HCT116 (cell line): ENCODE results near the gene VWA7. TPM values are rescaled to one million over a fixed set of nuclear protein-coding genes. Genes with fewer than 3 reads are reported as not detected.

Source experiments
- ATAC-seq: fragments of 200-7000 bp; cut with Tn5 transposase; 2 replicates; pipeline ENCODE4 v1.9.1; 2020; ENCODE audit warnings: mild to moderate bottlenecking, moderate library complexity
- BruUV-seq: library from RNA; stranded (reverse); fragments of 400-500 nt; replicated peaks from 2 replicates; lab custom pipeline; 2021; lab: Mats Ljungman, UMichigan
- CTCF ChIA-PET: fragments of 300-600 bp; sonication (Branson Sonifier 250); formaldehyde crosslinking; loops from one replicate; lab custom pipeline; 2021; ENCODE audit warnings: antibody characterized with exemption; lab: Charles Lee
- POLR2A ChIA-PET: fragments of 300-600, 350-600 bp; sonication (Branson Sonifier 250); formaldehyde crosslinking; loops from one replicate; lab custom pipeline; 2021; ENCODE audit warnings: antibody characterized with exemption; lab: Charles Lee
- RAD21 ChIA-PET, 2 experiments: fragments of 300-600 bp; sonication (Branson Sonifier 250); formaldehyde crosslinking; loops; one replicate each; lab custom pipeline; 2023; ENCODE audit warnings: low total read pairs in 2 of 2; ENCODE audit not compliant: uncharacterized antibody in 2 of 2, unreplicated experiment in 2 of 2, low non-redundant PET in 1 of 2; lab: Charles Lee
- DNase-seq: peaks from one replicate; pipeline ENCODE4 v3.0.0-alpha.2; 2010; ENCODE audit warnings: low read depth, low spot score
- H2AFZ ChIP-seq: fragments of 200-600 bp; shearing (Covaris generic), sonication (generic); 2 replicates; pipeline ENCODE4 v1.6.1; 2017; ENCODE audit warnings: low read depth, mixed run types, mixed read lengths, antibody characterized with exemption, low read length; ENCODE audit not compliant: poor library complexity, severe bottlenecking
- H3K27ac ChIP-seq: 2 replicates; pipeline ENCODE4 v1.5.1; 2012; ENCODE audit warnings: low read depth, low read length
- H3K27me3 ChIP-seq: fragments of 200-600 bp; sonication (generic); 2 replicates; pipeline ENCODE4 v1.6.1; 2016; ENCODE audit warnings: mixed run types, low read length, mixed read lengths; ENCODE audit not compliant: insufficient read depth
- H3K36me3 ChIP-seq, 2 experiments: fragments of 200-500 bp in 1 of 2; fragments of 200-600 bp in 1 of 2; sonication (Bioruptor generic) in 1 of 2; sonication (generic) in 1 of 2; 2 replicates each; pipeline versions ENCODE4 v1.5.1 to v1.6.1; 2014 to 2016; ENCODE audit warnings: low read length in 2 of 2, inconsistent platforms in 1 of 2, mixed read lengths in 1 of 2, mixed run types in 1 of 2; ENCODE audit not compliant: insufficient read depth in 2 of 2, control insufficient read depth in 1 of 2
- H3K4me1 ChIP-seq, 2 experiments: fragments of 200-600 bp in 1 of 2; sonication (generic) in 1 of 2; 2 replicates each; pipeline versions ENCODE4 v1.5.1 to v1.6.1; 2012 to 2017; ENCODE audit warnings: low read length in 2 of 2, inconsistent platforms in 1 of 2, mild to moderate bottlenecking in 1 of 2, mixed read lengths in 1 of 2, mixed run types in 1 of 2, moderate library complexity in 1 of 2; ENCODE audit not compliant: insufficient read depth in 2 of 2, control insufficient read depth in 1 of 2
- H3K4me2 ChIP-seq: fragments of 200-600 bp; sonication (generic); 2 replicates; pipeline ENCODE4 v1.6.1; 2017; ENCODE audit warnings: mixed run types, low read length, mixed read lengths
- H3K4me3 ChIP-seq, 2 experiments: fragments of 200-600 bp in 1 of 2; sonication (generic) in 1 of 2; replicated peaks in 1 of 2; 2 replicates each; pipeline ENCODE4 v1.5.1; 2011 to 2016; ENCODE audit warnings: low read length in 2 of 2, control low read depth in 1 of 2, low read depth in 1 of 2, mild to moderate bottlenecking in 1 of 2, mixed read lengths in 1 of 2, mixed run types in 1 of 2
- H3K79me2 ChIP-seq: fragments of 200-600 bp; sonication (generic); 2 replicates; pipeline ENCODE4 v1.6.1; 2017; ENCODE audit warnings: mild to moderate bottlenecking, mixed run types, low read length, moderate library complexity, mixed read lengths; ENCODE audit not compliant: insufficient read depth
- H3K9ac ChIP-seq: fragments of 200-600 bp; sonication (generic); 2 replicates; pipeline ENCODE4 v1.6.1; 2016; ENCODE audit warnings: low read length, mixed read lengths
- H3K9me2 ChIP-seq: fragments of 200-600 bp; sonication (generic), shearing (Covaris generic); 2 replicates; pipeline ENCODE4 v1.6.1; 2017; ENCODE audit warnings: mixed run types, mild to moderate bottlenecking, moderate library complexity; ENCODE audit not compliant: insufficient read depth
- H3K9me3 ChIP-seq, 2 experiments: fragments of 200-500 bp in 1 of 2; fragments of 200-600 bp in 1 of 2; sonication (Bioruptor generic) in 1 of 2; sonication (generic) in 1 of 2; 2 replicates each; pipeline ENCODE4 v1.6.1; 2014 to 2017; ENCODE audit warnings: low read length in 2 of 2, mixed read lengths in 2 of 2, inconsistent platforms in 1 of 2, low read depth in 1 of 2, mild to moderate bottlenecking in 1 of 2, mixed run types in 1 of 2, moderate library complexity in 1 of 2; ENCODE audit not compliant: control insufficient read depth in 1 of 2, insufficient read depth in 1 of 2
- H4K20me1 ChIP-seq: fragments of 200-600 bp; sonication (generic), shearing (Covaris generic); 2 replicates; pipeline ENCODE4 v1.6.1; 2017; ENCODE audit warnings: mixed run types, mild to moderate bottlenecking, moderate library complexity; ENCODE audit not compliant: insufficient read depth
- CEBPB ChIP-seq: IDR thresholded peaks from 2 replicates; pipeline ENCODE4 v1.6.1; 2012; ENCODE audit warnings: low read depth
- CTCF ChIP-seq, 3 experiments: fragments of 200-600 bp in 1 of 3; sonication (generic) in 1 of 3; IDR thresholded peaks in 2 of 3; conservative IDR thresholded peaks in 1 of 3; 2 replicates each; pipeline ENCODE4 v1.5.1; 2012 to 2017; ENCODE audit warnings: low read depth in 2 of 3, low read length in 2 of 3, antibody characterized with exemption in 1 of 3, borderline replicate concordance in 1 of 3, control low read depth in 1 of 3, mild to moderate bottlenecking in 1 of 3, mixed read lengths in 1 of 3, mixed run types in 1 of 3, moderate library complexity in 1 of 3; ENCODE audit not compliant: insufficient read depth in 1 of 3
- EGR1 ChIP-seq: IDR thresholded peaks from 2 replicates; pipeline ENCODE4 v1.6.1; 2012; ENCODE audit warnings: low read depth
- ELF1 ChIP-seq: IDR thresholded peaks from 2 replicates; pipeline ENCODE4 v1.6.1; 2012; ENCODE audit warnings: low read depth, borderline replicate concordance
- EZH2 ChIP-seq: fragments of 200-600 bp; sonication (generic); IDR thresholded peaks from 2 replicates; pipeline ENCODE4 v1.6.1; 2017; ENCODE audit warnings: antibody characterized with exemption, mixed run types
- EZH2phosphoT487 ChIP-seq: fragments of 200-600 bp; IDR thresholded peaks from 2 replicates; pipeline ENCODE4 v1.6.1; 2018; ENCODE audit warnings: antibody characterized with exemption, borderline replicate concordance
- FOSL1 ChIP-seq: IDR thresholded peaks from 2 replicates; pipeline ENCODE4 v1.6.1; 2012; ENCODE audit warnings: low read depth
- MAX ChIP-seq: IDR thresholded peaks from 2 replicates; pipeline ENCODE4 v1.6.1; 2012
- POLR2AphosphoS5 ChIP-seq: IDR thresholded peaks from 2 replicates; pipeline ENCODE4 v1.6.1; 2011; ENCODE audit warnings: mild to moderate bottlenecking, low read depth, low read length, moderate library complexity
- RAD21 ChIP-seq: IDR thresholded peaks from 2 replicates; pipeline ENCODE4 v1.6.1; 2012; ENCODE audit warnings: low read depth, mild to moderate bottlenecking
- SIN3A ChIP-seq: IDR thresholded peaks from 2 replicates; pipeline ENCODE4 v1.6.1; 2012; ENCODE audit warnings: low read depth
- SP1 ChIP-seq: IDR thresholded peaks from 2 replicates; pipeline ENCODE4 v1.6.1; 2012; ENCODE audit warnings: low read depth
- SRF ChIP-seq: IDR thresholded peaks from 2 replicates; pipeline ENCODE4 v1.6.1; 2012; ENCODE audit warnings: low read depth
- TCF7L2 ChIP-seq: IDR thresholded peaks from 2 replicates; pipeline ENCODE4 v1.7.0; 2011; ENCODE audit warnings: borderline replicate concordance, inconsistent platforms; ENCODE audit not compliant: insufficient read depth, insufficient read length; ENCODE audit errors: extremely low read depth
- ZBTB33 ChIP-seq: IDR thresholded peaks from 2 replicates; pipeline ENCODE4 v1.6.1; 2011; ENCODE audit warnings: mild to moderate bottlenecking, low read length, moderate library complexity; ENCODE audit not compliant: insufficient replicate concordance; ENCODE audit errors: extremely low read depth
- ZFX ChIP-seq: fragments of 450-650 bp; IDR thresholded peaks from 2 replicates; pipeline ENCODE4 v1.6.1; 2017
- intact Hi-C: fragments of 100-400 bp; cut with micrococcal nuclease; formaldehyde crosslinking; loops from 2 replicates; pipeline ENCODE4 v1.10.0; 2022
- total RNA-seq: library from RNA; stranded (reverse); gene quantifications from one replicate; pipeline ENCODE4 v1.2.1, GENCODE V29; 2021; ENCODE audit not compliant: unreplicated experiment

The VWA7 gene
- total RNA-seq, 1 experiment from 2014 or later: 14.6 TPM

GRCh38 chr6:31797588-31797987, 20.5 kb upstream of the VWA7 start:
- BruUV-seq: no TSS peak
- Histone ChIP-seq H3K36me3 (peaks cover 6 to 7% of the 10 kb centered on the region in 2 experiments; a peak in 3 of 4 replicates), H2AFZ (no peak overlapping the region), H3K9me3 (no peaks in the 10 kb centered on the region), H3K27me3 (no peaks in the 10 kb centered on the region), H3K4me1 (peaks cover 17 to 32% of the 10 kb centered on the region in 2 experiments), H3K9me2 (no peaks in the 10 kb centered on the region), H3K79me2 (peaks cover 31% of the 10 kb centered on the region), H3K27ac (no peak overlapping the region), H3K4me2 (no peak overlapping the region), H4K20me1 (no peaks in the 10 kb centered on the region), H3K4me3 (no peak overlapping the region), H3K9ac (no peak overlapping the region)
- ChIA-PET RAD21 (no interaction called here), POLR2A (no interaction called here), CTCF (no interaction called here)
- no peak for ATAC-seq
- DNase-seq: no peak
- intact Hi-C loops: no loop called here
- TF ChIP-seq ZBTB33: no peak
- TF ChIP-seq RAD21: no peak
- TF ChIP-seq EZH2phosphoT487: no peak
- no peak for TF ChIP-seq SP1
- TF ChIP-seq CEBPB: no peak
- no peak for TF ChIP-seq CTCF (IDR thresholded peaks at IDR 0.05 in 2 of 3, conservative IDR thresholded peaks at IDR 0.05 in 1 of 3; ENCODE audit: borderline replicate concordance in 1 of 3, insufficient read depth in 1 of 3, low read depth in 2 of 3, low read length in 2 of 3)
- TF ChIP-seq SIN3A: no peak
- no peak for TF ChIP-seq ELF1
- no peak for TF ChIP-seq MAX
- TF ChIP-seq FOSL1: no peak
- no peak for TF ChIP-seq POLR2AphosphoS5
- no peak for TF ChIP-seq EGR1
- no peak for TF ChIP-seq TCF7L2
- no peak for TF ChIP-seq ZFX
- no peak for TF ChIP-seq SRF
- no peak for TF ChIP-seq EZH2
- TF ChIP-seq, all 23 proteins: peak for 0
